Left hindlimb (tissue), 1 donor: ENCODE results near the gene KIFC1.
"Not testable (repeated sequence)": the region's sequence is repeated elsewhere in the genome, so short reads cannot be mapped to it uniquely, and the experiment has no call there.

Experiments used
- DNase-seq: peaks from one replicate; pipeline ENCODE4 v3.0.0-alpha.2; 2018

The KIFC1 gene, protein sequence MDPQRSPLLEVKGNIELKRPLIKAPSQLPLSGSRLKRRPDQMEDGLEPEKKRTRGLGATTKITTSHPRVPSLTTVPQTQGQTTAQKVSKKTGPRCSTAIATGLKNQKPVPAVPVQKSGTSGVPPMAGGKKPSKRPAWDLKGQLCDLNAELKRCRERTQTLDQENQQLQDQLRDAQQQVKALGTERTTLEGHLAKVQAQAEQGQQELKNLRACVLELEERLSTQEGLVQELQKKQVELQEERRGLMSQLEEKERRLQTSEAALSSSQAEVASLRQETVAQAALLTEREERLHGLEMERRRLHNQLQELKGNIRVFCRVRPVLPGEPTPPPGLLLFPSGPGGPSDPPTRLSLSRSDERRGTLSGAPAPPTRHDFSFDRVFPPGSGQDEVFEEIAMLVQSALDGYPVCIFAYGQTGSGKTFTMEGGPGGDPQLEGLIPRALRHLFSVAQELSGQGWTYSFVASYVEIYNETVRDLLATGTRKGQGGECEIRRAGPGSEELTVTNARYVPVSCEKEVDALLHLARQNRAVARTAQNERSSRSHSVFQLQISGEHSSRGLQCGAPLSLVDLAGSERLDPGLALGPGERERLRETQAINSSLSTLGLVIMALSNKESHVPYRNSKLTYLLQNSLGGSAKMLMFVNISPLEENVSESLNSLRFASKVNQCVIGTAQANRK

DNA sequence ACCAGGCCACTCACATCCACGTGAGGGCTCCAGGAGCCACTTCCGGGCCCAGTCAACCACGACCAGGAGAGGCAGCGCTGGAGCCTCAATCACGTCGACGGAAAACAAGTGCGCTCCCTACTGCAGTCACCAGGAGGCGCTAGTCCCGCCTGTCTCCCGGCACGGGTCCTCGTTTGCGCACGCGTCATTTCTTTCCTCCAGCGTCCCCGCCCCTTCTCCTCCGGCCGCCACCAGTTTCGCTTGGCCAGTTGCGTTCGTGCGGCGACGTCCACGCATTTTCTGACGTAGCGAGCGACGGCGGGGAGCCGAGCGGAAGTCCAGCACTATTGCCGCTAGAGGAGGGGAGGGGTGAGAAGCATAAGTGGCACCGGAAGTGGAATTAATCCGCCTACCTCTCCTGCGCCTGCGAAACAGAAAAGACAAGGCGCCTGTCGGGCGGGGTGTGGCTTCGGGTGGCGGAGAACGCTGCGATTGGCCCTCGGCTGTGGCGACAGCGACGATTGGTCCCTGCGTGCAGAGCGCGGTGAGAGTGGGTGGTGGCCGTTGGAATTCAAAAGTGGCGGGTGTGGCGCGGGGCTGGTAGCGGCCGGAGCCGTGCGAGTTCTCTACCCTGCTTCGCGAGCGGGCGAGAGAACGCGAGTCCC lies at the start of gene KIFC1:
Gene KIFC1, plus strand, starts transcription at position 546 of the 644 bp plus-strand sequence. CDS start 163 bp downstream, outside the sequence.
- peak; percentile 100 for DNase-seq

DNA sequence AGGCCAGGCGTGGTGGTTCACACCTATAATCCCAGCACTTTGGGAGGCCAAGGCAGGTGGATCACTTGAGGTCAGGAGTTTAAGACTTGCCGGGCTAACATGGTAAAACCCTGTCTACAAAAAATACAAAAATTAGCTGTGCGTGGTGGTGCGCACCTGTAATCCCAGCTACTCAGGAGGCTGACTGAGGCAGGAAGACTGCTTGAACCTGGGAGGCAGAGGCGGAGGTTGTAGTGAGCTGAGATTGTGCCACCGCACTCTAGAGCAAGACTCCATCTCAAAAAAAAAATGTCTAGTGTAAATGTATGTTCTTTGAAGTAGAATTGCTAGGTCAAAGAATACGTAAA lies 48.0 kb upstream of the KIFC1 start:
- not testable (repeated sequence) for DNase-seq

GRCh38 chr6:33343953-33344611 lies 47.5 kb upstream of the KIFC1 start:
- DNase-seq, result no peak

DNA sequence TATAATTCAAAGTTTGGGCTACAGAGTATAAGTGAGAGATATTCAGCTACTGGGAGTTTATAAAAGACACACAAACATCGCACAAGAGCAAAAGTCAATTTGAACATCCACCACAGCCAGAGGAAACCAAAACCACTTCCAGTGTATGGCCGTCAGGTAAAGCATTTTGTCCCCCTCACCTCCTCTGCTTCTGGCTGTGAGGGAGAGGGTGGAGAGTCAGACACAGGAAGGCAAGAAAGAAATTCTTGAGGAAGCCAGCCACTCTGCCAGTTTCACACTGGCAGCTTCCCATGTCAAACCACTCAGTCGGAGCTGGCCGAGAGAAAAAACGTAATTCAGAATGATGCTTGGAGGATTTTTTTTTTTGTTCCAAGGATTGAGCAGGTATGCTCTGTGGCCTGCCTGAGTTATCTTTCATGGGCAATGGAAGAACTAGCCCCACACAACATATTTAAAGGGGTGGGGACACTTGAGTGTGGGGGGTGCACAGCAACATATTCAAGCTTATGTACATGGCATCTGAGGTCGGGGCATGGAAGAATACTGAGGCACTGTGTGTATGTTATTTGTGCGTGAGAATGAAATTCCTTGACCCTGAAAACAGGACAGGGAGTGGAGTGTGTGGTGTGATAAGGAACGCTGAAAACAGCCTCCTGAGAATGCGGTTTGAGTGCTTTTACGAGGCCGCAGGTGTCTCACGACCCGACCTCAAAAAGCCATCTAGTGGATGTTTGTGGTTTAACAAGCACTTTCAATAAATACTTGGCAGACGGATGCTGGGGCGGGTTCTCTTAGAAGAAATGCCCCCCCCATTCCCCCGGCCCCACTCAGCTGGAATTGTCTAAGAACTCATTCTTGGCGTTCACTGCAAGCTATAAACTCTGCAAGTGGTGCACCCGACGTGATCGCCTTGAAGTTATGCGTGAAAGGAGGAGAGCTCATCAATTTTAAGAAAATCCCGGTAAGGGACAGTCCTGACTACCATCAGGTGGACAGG lies 46.6 kb upstream of the KIFC1 start:
- peak; percentile 72 for DNase-seq

DNA sequence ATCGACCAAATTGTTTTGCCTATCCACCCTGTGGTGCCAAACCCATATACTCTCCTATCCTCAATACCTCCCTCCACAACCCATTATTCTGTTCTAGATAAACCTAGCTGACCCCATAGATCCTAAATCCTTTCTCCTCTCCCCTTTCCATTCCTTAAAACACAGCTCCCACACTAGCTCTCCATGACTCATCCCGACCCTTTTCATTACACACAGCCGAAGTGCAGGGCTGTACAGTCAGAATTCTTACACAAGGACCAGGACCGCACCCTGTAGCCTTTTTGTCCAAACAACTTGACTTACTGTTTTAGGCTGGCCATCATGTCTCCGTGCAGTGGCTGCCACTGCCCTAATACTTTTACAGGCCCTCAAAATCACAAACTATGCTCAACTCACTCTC lies 44.7 kb upstream of the KIFC1 start:
- DNase-seq, result not testable (repeated sequence)

GRCh38 chr6:33347816-33348215 lies 43.8 kb upstream of the KIFC1 start:
- no peak for DNase-seq

GRCh38 chr6:33355860-33356259 lies 35.8 kb upstream of the KIFC1 start:
- DNase-seq, result not testable (repeated sequence)

GRCh38 chr6:33356295-33356694 lies 35.3 kb upstream of the KIFC1 start:
- DNase-seq, result no peak

DNA sequence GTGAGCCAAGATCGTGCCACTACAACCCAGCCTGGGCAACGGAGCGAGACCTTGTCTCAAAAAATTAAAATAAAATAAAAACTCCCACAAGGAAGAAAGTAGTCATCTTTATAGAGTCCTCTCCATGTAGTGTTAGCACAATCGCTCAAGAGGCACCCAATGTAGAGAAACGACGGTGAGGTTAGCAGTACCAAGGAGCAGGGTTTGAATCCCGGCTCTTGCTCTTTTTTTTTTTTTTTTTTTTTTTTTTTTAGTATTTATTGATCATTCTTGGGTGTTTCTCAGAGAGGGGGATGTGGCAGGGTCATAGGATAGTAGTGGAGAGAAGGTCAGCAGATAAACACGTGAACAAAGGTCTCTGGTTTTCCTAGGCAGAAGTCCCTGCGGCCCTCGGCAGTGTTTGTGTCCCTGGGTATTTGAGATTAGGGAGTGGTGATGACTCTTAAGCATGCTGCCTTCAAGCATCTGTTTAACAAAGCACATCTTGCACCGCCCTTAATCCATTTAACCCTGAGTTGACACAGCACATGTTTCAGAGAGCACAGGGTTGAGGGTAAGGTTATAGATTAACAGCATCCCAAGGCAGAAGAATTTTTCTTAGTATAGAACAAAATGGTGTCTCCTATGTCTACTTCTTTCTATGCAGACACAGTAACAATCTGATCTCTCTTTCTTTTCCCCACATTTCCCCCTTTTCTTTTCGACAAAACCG lies 34.3 kb upstream of the KIFC1 start:
- DNase-seq, result not testable (repeated sequence)

DNA sequence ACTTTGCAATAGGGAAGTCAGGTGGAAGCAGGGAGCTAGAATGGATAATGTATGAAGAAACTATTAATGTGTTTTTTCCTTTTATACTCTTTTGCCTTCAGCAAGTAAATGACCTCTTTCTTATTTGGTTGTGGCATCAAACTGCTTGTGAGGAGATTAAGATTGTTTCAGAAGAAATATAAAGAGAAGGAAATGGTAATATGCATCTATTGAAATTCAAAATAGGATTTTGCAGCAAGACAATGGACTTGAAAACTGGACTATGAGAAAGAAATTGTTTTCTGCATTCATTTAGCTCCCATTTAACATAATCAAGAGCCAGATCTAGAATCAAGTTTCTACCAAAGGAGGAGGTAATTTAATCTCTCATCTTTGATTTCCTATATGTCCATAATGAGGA lies 32.3 kb upstream of the KIFC1 start:
- no peak for DNase-seq

- not testable (repeated sequence) for DNase-seq
Observed at GRCh38 chr6:33363486-33363885, 28.1 kb upstream of the KIFC1 start.

- DNase-seq, result not testable (repeated sequence)
Observed at GRCh38 chr6:33364475-33365205, 27.0 kb upstream of the KIFC1 start.

DNA sequence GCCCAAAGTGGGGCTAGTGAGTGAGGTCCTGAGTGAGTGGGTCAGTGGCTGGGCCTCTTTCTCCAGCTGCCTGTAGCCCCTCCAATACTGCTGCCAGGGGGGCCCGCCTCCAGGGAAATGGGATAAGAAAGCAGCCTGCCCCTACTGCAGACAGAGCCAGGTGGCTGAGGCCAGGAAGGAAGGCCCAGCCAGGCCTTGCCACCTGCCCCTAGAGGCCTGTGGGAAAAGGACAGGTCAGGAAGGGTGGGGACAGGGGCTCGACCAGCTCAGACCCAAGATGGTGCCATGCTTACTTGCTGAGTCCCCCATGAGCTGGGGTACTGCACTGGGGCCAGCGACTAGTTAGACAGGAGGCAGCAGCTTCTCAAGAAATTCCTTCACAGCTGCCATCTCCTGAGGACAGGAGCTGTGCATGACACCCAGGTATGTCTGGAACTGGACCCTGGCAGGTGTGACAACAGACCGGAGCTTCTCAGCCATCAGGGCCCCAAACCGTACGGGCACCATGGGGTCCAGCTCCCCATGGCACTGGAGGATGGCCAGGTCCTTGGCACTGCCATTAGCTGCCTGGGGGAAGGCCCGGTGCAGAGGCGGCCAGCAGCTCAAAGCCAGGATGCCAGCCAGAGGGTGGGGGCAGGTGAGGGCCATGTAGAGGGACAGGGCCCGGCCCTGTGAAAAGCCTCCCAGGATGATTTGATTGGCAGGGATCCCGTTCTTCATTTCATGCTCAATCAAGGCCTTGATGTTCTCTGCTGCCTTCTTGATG lies 26.2 kb upstream of the KIFC1 start:
- DNase-seq, result not testable (repeated sequence)

- DNase-seq, result no peak
Observed at GRCh38 chr6:33367009-33367714, 24.5 kb upstream of the KIFC1 start.

- not testable (repeated sequence) for DNase-seq
Observed at GRCh38 chr6:33367715-33368025, 24.0 kb upstream of the KIFC1 start.

DNA sequence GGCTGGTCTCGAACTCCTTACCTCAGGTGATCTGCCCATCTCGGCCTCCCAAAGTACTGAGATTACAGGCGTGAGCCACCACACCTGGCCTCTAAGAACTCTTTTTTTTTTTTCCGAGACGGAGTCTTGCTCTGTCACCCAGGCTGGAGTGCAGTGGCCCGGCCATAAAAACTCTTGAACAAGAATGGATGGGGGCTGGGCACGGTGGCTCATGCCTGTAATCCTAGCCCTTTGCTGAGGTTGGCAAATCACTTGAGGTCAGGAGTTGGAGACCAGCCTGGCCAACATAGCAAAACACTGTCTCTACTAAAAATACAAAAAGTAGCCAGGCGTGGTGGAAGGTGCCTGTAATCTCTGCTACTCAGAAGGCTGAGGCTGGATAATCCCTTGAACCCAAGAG lies 19.7 kb upstream of the KIFC1 start:
- DNase-seq, result not testable (repeated sequence)

DNA sequence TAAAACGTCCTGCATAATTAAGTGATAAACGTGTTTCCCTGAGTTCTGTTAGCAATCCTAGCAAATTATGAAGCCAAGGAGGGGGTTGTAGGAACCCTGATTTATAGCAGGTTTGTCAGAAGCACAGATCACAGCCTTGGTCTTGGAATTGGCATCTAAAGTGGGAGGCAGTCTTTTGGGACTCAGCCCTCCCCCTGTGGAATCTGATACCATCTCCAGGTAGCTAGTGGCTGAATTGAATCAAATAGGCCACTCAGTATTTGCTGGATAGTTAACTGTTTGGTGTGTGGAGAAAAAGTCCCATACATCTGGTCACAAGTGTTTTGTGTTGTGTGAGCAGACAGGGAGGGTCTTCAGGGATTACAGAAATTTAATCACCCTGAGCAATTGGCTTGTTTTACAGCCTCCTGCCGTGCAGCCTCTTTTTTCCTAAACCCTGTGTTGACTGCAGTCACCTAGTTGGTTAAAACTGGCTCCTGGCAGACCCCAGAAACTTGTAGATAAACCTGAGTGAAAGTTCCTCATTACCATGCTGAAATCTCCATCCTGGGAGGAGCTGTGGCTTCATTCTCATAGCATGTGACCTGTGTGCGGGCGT lies 19.0 kb upstream of the KIFC1 start:
- DNase-seq, result no peak

DNA sequence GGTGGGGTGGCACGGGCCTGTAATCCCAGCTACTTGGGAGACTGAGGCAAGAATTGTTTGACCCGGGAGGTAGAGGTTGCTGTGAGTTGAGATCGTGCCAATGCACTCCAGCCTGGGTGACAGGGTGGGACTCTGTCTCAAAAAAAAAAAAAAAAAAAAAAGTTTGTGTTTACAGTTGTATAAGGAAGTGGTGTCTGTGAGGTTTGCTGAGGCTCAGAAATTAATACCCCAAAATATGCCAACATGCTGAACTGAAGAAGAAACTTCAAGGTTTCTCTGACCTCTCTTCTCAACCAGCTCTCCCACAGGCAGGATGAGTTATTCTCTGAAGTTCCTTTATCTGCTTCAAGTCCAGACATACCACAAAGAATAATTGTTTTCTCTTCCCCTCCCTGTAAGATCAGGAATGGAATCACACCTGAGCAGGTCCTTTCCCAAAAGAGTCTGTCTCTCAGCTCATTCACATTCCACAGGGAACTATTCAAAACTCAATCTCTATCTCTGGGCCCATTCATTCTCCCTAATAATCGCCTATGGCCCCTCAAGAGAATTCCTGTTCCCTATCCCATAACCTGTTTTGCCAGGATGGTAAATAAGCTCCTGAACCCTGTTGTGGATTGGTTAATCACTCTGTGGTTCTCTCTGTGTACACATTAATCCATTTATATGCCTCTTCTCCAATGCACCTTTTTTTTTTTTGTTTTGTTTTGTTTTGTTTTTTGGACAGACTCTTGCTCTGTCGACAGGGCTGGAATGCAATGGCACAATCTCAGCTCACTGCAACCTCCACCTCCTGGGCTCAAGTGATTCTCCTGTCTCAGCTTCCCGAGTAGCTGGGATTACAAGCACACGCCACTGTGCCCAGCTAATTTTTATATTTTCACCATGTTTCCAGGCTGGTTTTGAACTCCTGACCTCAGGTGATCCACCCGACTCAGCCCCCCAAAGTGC lies 17.4 kb upstream of the KIFC1 start:
- DNase-seq, result no peak
